Endothelial cell of umbilical vein (primary cell): ENCODE data around the gene ILKAP. TPM values are rescaled to one million over a fixed set of nuclear protein-coding genes. Genes with fewer than 3 reads are reported as not detected.

Experiments
- BruUV-seq: library from RNA; stranded (reverse); fragments of 400-500 nt; replicated peaks from 2 replicates; lab custom pipeline; 2021; lab: Mats Ljungman, UMichigan
- CTCF ChIA-PET: fragments of 300-600, 350-600 bp; sonication (Branson Sonifier 250); formaldehyde crosslinking; loops from one replicate; lab custom pipeline; 2021; ENCODE audit warnings: antibody characterized with exemption, inconsistent platforms; lab: Charles Lee
- POLR2A ChIA-PET: fragments of 300-600, 350-600 bp; sonication (Branson Sonifier 250); formaldehyde crosslinking; loops from one replicate; lab custom pipeline; 2021; ENCODE audit warnings: antibody characterized with exemption, inconsistent platforms; lab: Charles Lee
- DNase-seq: peaks from one replicate; pipeline ENCODE4 v3.0.0-alpha.2; 2011; ENCODE audit warnings: low read depth, low spot score
- FAIRE-seq: peaks from 2 replicates; lab custom pipeline; 2011; peaks lifted over from hg19 to GRCh38; lab: Jason Lieb, UNC
- H2AFZ ChIP-seq: 2 replicates; pipeline ENCODE4 v1.6.0; 2012; ENCODE audit warnings: low read depth, low read length, control low read depth, inconsistent platforms
- H3K27ac ChIP-seq: 2 replicates; pipeline ENCODE4 v1.5.1; 2011; ENCODE audit warnings: low read depth, mild to moderate bottlenecking, control low read depth, low read length, moderate library complexity; ENCODE audit not compliant: insufficient read depth
- H3K27me3 ChIP-seq, 2 experiments: 2 replicates each; pipeline versions ENCODE4 v1.6.0 to v1.6.1; 2011; ENCODE audit warnings: low read length in 2 of 2, mixed read lengths in 1 of 2; ENCODE audit not compliant: control insufficient read depth in 2 of 2, insufficient read depth in 2 of 2
- H3K36me3 ChIP-seq, 2 experiments: 2 replicates in 1 of 2; 3 replicates in 1 of 2; pipeline ENCODE4 v1.5.1; 2011; ENCODE audit warnings: low read length in 2 of 2, mild to moderate bottlenecking in 1 of 2, moderate library complexity in 1 of 2; ENCODE audit not compliant: control insufficient read depth in 2 of 2, insufficient read depth in 2 of 2; ENCODE audit errors: extremely low read depth in 1 of 2
- H3K4me1 ChIP-seq: 3 replicates; pipeline ENCODE4 v1.5.1; 2011; ENCODE audit warnings: mild to moderate bottlenecking, low read length; ENCODE audit not compliant: control insufficient read depth, insufficient read depth; ENCODE audit errors: extremely low read depth
- H3K4me2 ChIP-seq: 2 replicates; pipeline ENCODE4 v1.6.1; 2011; ENCODE audit warnings: low read length, control low read depth, mixed read lengths; ENCODE audit not compliant: insufficient read depth
- H3K4me3 ChIP-seq, 3 experiments: fragments of 200-600 bp in 1 of 3; sonication (generic), shearing (Covaris generic) in 1 of 3; replicated peaks in 1 of 3; 2 replicates each; pipeline ENCODE4 v1.5.1; 2011 to 2016; ENCODE audit warnings: control low read depth in 3 of 3, low read length in 3 of 3, mild to moderate bottlenecking in 2 of 3, inconsistent platforms in 1 of 3, low read depth in 1 of 3, moderate library complexity in 1 of 3; ENCODE audit not compliant: insufficient read depth in 1 of 3
- H3K79me2 ChIP-seq: 2 replicates; pipeline ENCODE4 v1.6.0; 2012; ENCODE audit warnings: low read length, inconsistent platforms; ENCODE audit not compliant: control insufficient read depth, insufficient read depth
- H3K9ac ChIP-seq: replicated peaks from 2 replicates; pipeline ENCODE3; 2011; ENCODE audit warnings: low read length, control low read depth; ENCODE audit not compliant: insufficient read depth; ENCODE audit errors: extremely low read depth
- H3K9me1 ChIP-seq: replicated peaks from 3 replicates; pipeline ENCODE4 v1.6.0; 2011; ENCODE audit warnings: mild to moderate bottlenecking, low read length; ENCODE audit not compliant: control insufficient read depth, insufficient read depth; ENCODE audit errors: extremely low read depth
- H3K9me3 ChIP-seq: replicated peaks from 2 replicates; pipeline ENCODE4 v1.5.1; 2012; ENCODE audit warnings: low read length, inconsistent platforms; ENCODE audit not compliant: control insufficient read depth, insufficient read depth
- H4K20me1 ChIP-seq: replicated peaks from 2 replicates; pipeline ENCODE3; 2011; ENCODE audit warnings: mild to moderate bottlenecking, low read length; ENCODE audit not compliant: control insufficient read depth, insufficient read depth; ENCODE audit errors: extremely low read depth
- CTCF ChIP-seq, 2 donors: IDR thresholded peaks; 1 replicate in 1 of 2; 2 replicates in 1 of 2; pipeline ENCODE4 v1.5.1; 2011; ENCODE audit warnings: low read length in 2 of 2, mild to moderate bottlenecking in 2 of 2, moderate library complexity in 2 of 2, control low read depth in 1 of 2, inconsistent platforms in 1 of 2, low read depth in 1 of 2; ENCODE audit not compliant: insufficient read depth in 1 of 2; ENCODE audit errors: extremely low read depth in 1 of 2
- EZH2 ChIP-seq: IDR thresholded peaks from 2 replicates; pipeline ENCODE4 v1.6.1; 2012; ENCODE audit warnings: borderline replicate concordance, low read depth, mild to moderate bottlenecking, moderate library complexity, low read length, inconsistent platforms; ENCODE audit not compliant: severe bottlenecking
- FOS ChIP-seq: IDR thresholded peaks from 2 replicates; pipeline ENCODE4 v1.6.1; 2011; ENCODE audit warnings: mild to moderate bottlenecking, low read length, moderate library complexity, borderline replicate concordance; ENCODE audit not compliant: insufficient read depth
- GATA2 ChIP-seq: IDR thresholded peaks from 2 replicates; pipeline ENCODE4 v1.7.0; 2011; ENCODE audit warnings: low read depth, mild to moderate bottlenecking, moderate library complexity, mixed read lengths, low read length; ENCODE audit not compliant: insufficient read length, insufficient read depth
- JUN ChIP-seq: IDR thresholded peaks from 2 replicates; pipeline ENCODE4 v1.6.1; 2011; ENCODE audit warnings: borderline replicate concordance, low read depth; ENCODE audit not compliant: insufficient read length, insufficient read depth
- MAX ChIP-seq: IDR thresholded peaks from 2 replicates; pipeline ENCODE4 v1.6.1; 2011; ENCODE audit not compliant: insufficient read depth, insufficient read length
- MYC ChIP-seq: IDR thresholded peaks from one replicate; pipeline ENCODE4 v1.6.1; 2011; ENCODE audit warnings: mild to moderate bottlenecking, low read depth, low read length
- POLR2A ChIP-seq: IDR thresholded peaks from 2 replicates; pipeline ENCODE4 v1.6.1; 2012; ENCODE audit warnings: low read depth, mild to moderate bottlenecking, control low read depth, low read length
- POLR2AphosphoS5 ChIP-seq: IDR thresholded peaks from 2 replicates; pipeline ENCODE4 v1.6.1; 2012; ENCODE audit warnings: low read depth, mild to moderate bottlenecking, control low read depth, low read length, moderate library complexity; ENCODE audit not compliant: insufficient read depth
- dilution Hi-C: fragments of 300-500 bp; cut with MboI; formaldehyde crosslinking; loops from one replicate; pipeline ENCODE4 v1.15.0; 2019; ENCODE audit warnings: low sequenced_read_pairs; ENCODE audit not compliant: extremely low pct_ligation_motif_present
- intact Hi-C: fragments of 100-400 bp; cut with micrococcal nuclease; formaldehyde crosslinking; loops from one replicate; pipeline ENCODE4 v1.10.0; 2022
- polyA plus RNA-seq, 4 experiments: library from polyadenylated mRNA; depleted of rRNA in 3 of 4; stranded (reverse) in 3 of 4; unstranded in 1 of 4; fragments of >200 nt; gene quantifications; 2 replicates each; pipeline versions ENCODE4 v1.2.1 to v1.2.3, GENCODE V29; 2011 to 2012; ENCODE audit warnings: missing spikeins in 1 of 4
- total RNA-seq: library from RNA; stranded (reverse); gene quantifications from 2 replicates; pipeline ENCODE4 v1.2.3, GENCODE V29; 2021

The ILKAP gene
- total and polyA plus RNA-seq, 2 donors (not counting 3 experiments of a cell fraction or from before 2014, with no cell fraction given): 49.2 to 49.8 TPM

- H3K79me2 ChIP-seq: peaks cover 9% of the 10 kb centered on the region
- H3K9me1 ChIP-seq: no peaks in the 10 kb centered on the region
- DNase-seq: no peak
- no peak overlapping the region for H3K27ac ChIP-seq
- H3K9me3 ChIP-seq: no peaks in the 10 kb centered on the region
- H3K4me2 ChIP-seq: no peak overlapping the region
- TF ChIP-seq POLR2A (no peak), CTCF (IDR thresholded peaks at IDR 0.05; ENCODE audit: extremely low read depth in 1 of 2, insufficient read depth in 1 of 2, low read depth in 1 of 2, low read length in 2 of 2) (no peak), EZH2 (no peak), GATA2 (no peak), MAX (no peak), POLR2AphosphoS5 (no peak), FOS (no peak), JUN (no peak), MYC (no peak)
- no peak for FAIRE-seq
- H3K27me3 ChIP-seq: no peaks in the 10 kb centered on the region
- no peak overlapping the region for H3K9ac ChIP-seq
- H3K4me3 ChIP-seq: no peak overlapping the region
- no peaks in the 10 kb centered on the region for H3K4me1 ChIP-seq
- dilution Hi-C loops (no loop called here), intact Hi-C loops (no loop called here)
- no TSS peak for BruUV-seq
- peaks cover 28 to 29% of the 10 kb centered on the region in 2 experiments for H3K36me3 ChIP-seq
- CTCF ChIA-PET: interaction anchor here (1.3 kb wide), 1 partner anchor 73 kb away, joined by 3 read pairs; no protein-coding TSS in a partner anchor
- POLR2A ChIA-PET: no interaction called here
- H2AFZ ChIP-seq: no peak overlapping the region
- H4K20me1 ChIP-seq: peaks cover 3% of the 10 kb centered on the region
Observed at GRCh38 chr2:238190445-238190844, 13.1 kb downstream of the ILKAP start.
